ENCODE data around the gene TUBA4A.
"Not testable (repeated sequence)": the region's sequence is repeated elsewhere in the genome, so short reads cannot be mapped to it uniquely, and the experiment has no call there.

TUBA4A gene

DNA sequence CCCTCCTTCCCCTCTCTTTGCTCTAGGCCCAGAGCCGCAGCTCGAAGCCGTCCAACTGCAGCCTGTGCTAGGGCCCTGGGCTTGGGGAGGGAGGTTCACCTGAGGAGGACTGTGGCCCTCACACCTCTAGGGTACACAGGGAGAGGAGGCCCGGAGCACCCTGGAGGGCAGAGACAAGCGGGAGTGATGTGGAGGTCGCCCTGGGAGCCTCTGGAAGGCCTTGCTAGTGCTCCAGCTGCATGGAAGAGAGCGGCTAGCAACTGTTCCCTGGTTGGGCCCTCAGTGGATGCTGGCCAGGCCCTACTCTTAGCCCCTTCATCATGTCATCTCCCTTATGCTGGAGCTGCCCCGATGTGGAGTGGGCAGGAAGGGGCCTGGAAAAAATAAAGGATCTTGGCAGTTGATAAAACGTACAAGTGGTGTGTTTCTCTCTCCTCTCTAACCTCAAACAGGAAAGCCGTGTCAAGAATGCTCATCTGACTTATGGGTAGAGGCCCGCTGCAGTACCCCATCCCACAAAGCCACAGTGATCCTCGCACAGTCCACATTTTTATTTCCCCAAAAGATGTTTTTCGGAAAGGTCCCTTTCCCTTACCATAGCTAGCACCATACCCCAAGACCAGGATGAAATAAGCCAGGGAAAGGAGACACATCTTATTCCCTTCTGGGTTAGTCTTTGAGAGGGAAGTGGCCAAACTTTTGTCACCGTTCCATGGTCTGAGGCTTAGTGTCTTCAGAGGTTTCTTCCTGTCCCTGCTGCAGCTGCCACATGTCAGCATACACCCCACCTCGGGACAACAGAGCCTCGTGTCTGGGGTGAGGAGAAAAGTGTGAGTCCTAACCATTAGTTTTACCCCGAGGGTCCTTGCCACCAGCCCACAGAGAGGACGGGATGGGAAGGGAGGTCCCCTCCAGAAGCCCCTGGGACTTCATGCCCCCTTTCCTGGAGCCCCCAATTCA, 44.2 kb downstream of the TUBA4A start:
- DNase-seq = no peak

DNA sequence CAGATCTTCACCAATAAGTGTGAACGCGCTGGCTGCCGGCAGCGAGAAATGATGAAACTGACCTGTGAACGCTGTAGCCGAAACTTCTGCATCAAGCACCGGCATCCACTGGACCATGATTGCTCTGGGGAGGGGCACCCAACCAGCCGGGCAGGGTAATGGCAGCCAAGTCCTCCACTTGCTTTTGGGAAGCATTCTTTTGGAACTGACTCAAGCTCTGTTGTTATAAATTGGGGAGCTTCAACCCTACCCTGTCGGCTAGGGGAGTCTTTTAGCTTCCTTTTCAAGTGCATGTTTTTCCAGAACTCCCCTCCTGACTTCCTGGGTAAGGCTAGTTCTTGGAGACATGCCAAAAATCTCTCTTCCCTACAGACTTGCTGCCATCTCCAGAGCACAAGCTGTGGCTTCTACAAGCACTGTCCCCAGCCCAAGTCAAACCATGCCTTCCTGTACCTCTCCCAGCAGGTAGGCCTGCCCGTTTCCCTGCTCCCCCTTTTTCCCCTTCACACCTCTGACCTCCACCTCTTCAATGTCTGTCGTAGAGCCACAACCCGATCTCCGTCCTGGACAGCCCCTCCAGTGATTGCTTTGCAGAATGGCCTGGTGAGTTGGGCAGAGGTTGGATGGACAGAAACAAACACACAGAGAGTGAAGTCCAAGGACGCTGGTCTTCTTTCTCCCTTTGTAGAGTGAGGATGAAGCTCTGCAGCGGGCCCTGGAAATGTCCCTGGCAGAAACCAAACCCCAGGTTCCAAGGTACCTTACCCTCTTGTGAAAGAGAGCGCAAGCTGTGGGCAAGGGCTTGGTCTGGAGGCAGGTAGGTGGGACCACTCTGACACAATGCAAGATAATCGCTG, 45.6 kb downstream of the TUBA4A start:
- no peak for DNase-seq

DNA sequence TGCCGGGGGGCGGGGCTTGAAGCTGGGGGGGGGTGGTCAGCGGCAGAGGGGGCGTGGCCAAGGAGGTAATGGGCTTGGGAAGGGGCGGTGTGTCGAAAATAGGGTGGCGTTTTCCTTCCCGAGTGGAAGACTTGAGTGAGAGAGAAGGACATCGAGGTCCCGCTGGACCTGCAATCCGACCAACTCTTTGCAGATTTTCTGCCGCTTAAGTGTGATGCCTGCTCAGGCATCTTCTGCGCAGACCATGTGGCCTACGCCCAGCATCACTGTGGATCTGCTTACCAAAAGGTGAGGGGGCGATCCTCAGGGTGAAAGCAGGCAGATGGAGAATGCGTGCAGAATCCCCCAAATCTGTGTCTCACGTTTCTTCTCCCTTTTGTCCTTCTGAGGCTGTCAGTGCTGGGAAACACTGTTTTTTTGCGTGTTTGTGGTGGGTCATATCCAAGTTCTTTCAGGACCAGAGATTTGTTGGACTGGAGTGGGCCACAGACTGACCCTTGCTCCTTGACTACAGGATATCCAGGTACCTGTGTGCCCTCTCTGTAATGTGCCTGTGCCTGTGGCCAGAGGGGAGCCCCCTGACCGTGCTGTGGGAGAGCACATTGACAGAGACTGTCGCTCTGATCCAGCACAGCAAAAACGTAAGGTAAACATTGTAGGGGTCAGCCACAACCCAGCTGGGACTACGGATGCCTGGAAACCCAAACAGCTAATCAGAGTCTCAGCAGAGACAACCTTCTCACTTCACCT, 46.4 kb downstream of the TUBA4A start:
- DNase-seq = no peak

DNA sequence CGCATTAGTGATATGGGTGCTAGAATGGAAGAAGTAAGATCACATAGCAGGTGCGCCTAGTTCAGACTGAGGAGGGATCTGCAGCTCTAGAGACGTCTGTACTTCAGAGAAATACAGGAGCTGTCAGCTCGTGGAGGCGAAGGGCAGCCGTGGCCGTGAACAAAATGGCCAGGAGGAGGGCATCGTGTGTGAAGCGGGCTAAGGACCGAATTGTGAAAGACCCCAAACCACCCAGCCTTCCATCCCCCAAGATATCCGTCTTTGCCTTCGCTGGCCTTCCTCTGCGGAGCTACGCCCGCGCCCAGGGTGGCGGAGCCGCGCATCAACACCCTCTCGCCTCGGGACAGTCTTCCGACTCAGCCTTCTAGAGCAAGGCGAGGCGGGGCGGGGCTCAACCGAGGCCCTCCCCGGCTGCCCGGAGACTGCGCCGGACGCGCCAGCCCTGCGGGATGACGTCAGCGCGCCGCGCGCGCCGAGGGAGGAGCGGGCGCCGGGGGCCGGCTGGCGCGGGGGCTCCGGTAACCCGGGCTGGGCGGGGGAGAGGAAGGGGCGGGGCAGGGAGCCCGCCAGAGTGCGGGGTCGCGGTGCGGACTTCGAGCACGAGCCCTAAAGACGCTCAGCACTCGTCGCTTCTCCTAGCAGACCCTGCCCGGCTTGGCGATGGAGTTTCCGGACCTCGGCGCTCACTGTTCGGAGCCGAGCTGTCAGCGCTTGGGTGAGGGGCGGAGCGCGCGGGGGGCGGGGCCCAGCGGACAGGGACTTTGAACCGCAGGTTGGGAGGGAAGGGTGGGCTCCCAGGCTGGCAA, 47.2 kb downstream of the TUBA4A start, which contains the start of gene ZFAND2B:
ZFAND2B (plus strand) TSS at position 455 of the 806 bp plus-strand sequence; CDS start at position 661, 206 bp downstream.
- DNase-seq = peak; percentile 97

DNA sequence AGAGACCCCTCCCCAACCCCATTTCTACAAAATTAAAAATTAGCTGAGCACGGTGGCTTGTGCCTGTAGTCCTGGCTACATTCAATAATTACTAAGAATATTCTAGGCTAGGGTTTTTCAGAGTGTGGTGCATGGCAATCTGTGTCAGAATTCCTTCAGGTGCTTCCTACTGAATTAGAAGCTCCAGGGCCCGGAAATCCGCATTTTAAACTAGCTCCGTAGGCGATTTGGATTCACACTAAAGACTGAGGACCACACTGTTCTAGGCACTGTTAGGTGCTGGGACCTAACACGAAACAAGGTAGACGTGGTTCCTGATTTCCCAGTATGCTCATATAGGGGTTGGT, 47.8 kb downstream of the TUBA4A start:
- DNase-seq = no peak

DNA sequence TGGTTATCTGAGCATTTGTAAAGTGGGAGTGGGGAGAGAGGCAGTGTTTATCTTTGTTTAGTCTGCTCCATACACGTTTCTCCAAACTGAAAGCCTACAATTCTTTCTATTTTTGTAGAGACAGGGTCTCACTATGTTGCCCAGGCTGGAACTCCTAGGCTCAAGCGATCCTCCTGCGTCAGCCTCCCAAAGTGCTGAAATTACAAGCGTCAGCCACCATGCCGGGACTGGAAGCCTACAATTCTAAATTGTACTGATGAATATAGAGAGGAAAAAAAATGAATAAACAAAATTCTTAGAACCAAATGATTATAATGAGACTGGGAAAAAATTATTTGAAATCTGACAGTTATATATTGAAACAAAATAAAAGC, 48.6 kb downstream of the TUBA4A start:
- no peak for DNase-seq

DNA sequence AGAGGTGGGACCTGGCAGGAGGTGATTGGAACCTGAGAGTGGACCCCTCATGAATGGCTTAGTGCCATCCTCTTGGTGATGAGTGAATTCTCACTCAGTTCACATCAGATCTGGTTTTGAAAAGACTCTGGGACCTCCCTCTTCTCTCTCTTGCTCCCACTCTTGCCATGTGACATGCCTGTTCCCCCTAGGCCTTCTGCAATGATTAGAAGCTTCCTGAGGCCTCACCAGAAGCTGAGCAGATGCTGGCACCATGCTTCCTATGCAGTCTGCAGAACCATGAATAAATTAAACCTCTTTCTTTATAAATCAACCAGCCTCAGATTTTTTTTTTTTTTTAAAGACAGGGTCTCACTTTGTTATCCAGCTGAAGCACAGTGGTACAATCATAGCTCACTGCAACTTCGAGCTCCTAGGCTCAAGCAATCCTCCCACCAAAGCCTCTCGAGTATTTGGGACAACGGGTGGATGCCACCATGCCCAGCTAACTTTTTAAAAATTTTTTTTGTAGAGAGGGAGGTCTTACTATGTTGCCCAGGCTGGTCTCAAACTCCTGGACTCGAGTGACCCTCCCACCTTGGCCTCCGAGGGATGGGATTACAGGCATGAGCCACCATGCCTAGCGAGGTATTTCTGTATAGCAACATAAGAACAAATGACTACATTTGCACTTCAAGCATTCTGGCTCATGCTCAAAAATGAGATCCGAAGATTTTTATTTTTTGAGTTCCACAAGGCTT, 49.1 kb downstream of the TUBA4A start:
- no peak for DNase-seq

DNA sequence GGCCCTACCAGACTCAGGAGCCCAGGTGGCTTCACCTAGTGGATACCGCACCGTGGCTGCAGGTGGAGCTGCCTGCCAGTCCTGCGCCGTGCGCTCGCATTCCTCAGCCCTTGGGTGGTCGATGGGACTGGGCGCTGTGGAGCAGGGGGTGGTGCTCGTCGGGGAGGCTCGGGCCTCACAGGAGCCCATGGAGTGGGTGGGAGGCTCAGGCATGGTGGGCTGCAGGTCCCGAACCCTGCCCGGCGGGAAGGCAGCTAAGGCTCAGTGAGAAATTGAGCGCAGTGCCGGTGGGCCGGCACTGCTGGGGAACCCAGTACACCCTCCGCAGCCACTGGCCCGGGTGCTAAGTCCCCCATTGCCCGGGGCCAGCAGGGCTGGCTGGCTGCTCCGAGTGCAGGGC, 52.4 kb downstream of the TUBA4A start:
- DNase-seq = not testable (repeated sequence)

DNA sequence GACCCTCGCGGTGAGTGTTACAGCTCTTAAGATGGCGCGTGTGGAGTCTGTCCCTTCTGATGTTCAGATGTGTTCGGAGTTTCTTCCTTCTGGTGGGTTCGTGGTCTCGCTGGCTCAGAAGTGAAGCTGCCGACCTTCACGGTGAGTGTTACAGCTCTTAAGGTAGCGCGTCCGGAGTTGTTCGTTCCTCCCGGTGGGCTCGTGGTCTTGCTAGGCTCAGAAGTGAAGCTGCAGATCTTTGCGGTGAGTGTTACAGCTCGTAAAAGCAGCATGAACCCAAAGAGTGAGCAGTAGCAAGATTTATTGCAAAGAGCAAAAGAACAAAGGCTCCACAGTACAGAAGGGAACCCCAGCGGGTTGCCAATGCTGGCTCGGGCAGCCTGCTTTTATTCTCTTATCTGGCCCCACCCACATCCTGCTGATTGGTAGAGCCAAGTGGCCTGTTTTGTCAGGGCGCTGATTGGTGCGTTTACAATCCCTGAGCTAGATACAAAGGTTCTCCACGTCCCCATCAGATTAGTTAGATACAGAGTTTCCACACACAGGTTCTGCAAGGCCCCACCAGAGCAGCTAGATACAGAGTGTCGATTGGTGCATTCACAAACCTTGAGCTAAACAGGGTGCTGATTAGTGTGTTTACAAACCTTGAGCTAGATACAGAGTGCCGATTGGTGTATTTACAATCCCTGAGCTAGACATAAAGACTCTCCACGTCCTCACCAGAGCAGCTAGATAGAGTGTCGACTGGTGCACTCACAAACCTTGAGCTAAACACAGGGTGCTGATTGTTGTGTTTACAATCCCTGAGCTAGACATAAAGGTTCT, 53.0 kb downstream of the TUBA4A start:
- DNase-seq = not testable (repeated sequence)
